PC-9 (cell line): ENCODE data around the gene GALNT10. TPM values are rescaled to one million over a fixed set of nuclear protein-coding genes. Genes with fewer than 3 reads are reported as not detected.

ENCODE experiments used
- BruUV-seq: library from RNA; stranded (reverse); fragments of 400-500 nt; replicated peaks from 2 replicates; lab custom pipeline; 2021; lab: Mats Ljungman, UMichigan
- CTCF ChIA-PET: fragments of 300-600 bp; sonication (Branson Sonifier 250); formaldehyde crosslinking; loops from one replicate; lab custom pipeline; 2022; ENCODE audit warnings: antibody characterized with exemption; lab: Charles Lee
- POLR2A ChIA-PET: fragments of 300-600 bp; sonication (Branson Sonifier 250); formaldehyde crosslinking; loops from one replicate; lab custom pipeline; 2022; ENCODE audit warnings: antibody characterized with exemption; ENCODE audit not compliant: unreplicated experiment; lab: Charles Lee
- DNase-seq, 2 experiments: peaks; one replicate each; pipeline versions ENCODE4 v3.0.0 to v3.0.0-alpha.2; 2015 to 2022; ENCODE audit warnings: mixed read lengths in 1 of 2
- H2AFZ ChIP-seq: fragments of 200-600 bp; sonication (generic); 2 replicates; pipeline ENCODE4 v1.8.1; 2017; ENCODE audit warnings: antibody characterized with exemption
- H3F3A ChIP-seq: fragments of 200-600 bp; sonication (generic); 2 replicates; pipeline ENCODE4 v1.8.1; 2017; ENCODE audit warnings: antibody characterized with exemption, mild to moderate bottlenecking, low read depth; ENCODE audit not compliant: insufficient read depth
- H3K27ac ChIP-seq: fragments of 200-600 bp; sonication (generic); 2 replicates; pipeline ENCODE4 v1.6.1; 2016; ENCODE audit warnings: mixed run types
- H3K27me3 ChIP-seq: fragments of 200-600 bp; sonication (generic); 2 replicates; pipeline ENCODE4 v1.6.1; 2016; ENCODE audit warnings: low read depth, mixed run types; ENCODE audit not compliant: insufficient read depth
- H3K36me3 ChIP-seq: fragments of 200-600 bp; sonication (generic); 2 replicates; pipeline ENCODE4 v1.6.1; 2016; ENCODE audit warnings: low read depth, mixed run types
- H3K4me1 ChIP-seq: fragments of 200-600 bp; sonication (generic); replicated peaks from 2 replicates; pipeline ENCODE4 v1.6.1; 2016; ENCODE audit warnings: mixed run types; ENCODE audit not compliant: insufficient read depth
- H3K4me2 ChIP-seq: fragments of 200-600 bp; sonication (generic); 2 replicates; pipeline ENCODE4 v1.6.1; 2017; ENCODE audit warnings: mixed run types
- H3K4me3 ChIP-seq: fragments of 200-600 bp; sonication (generic); 2 replicates; pipeline ENCODE4 v1.6.1; 2016; ENCODE audit warnings: mixed run types
- H3K79me2 ChIP-seq: fragments of 200-600 bp; sonication (generic); 2 replicates; pipeline ENCODE4 v1.6.1; 2017; ENCODE audit warnings: low read depth, mixed run types
- H3K9me2 ChIP-seq: fragments of 200-600 bp; sonication (generic); 2 replicates; pipeline ENCODE4 v1.8.1; 2017; ENCODE audit warnings: mild to moderate bottlenecking; ENCODE audit not compliant: insufficient read depth
- H3K9me3 ChIP-seq: fragments of 200-600 bp; sonication (generic); 2 replicates; pipeline ENCODE4 v1.8.1; 2016; ENCODE audit warnings: low read depth; ENCODE audit not compliant: insufficient read depth
- H4K20me1 ChIP-seq: fragments of 200-600 bp; sonication (generic); 2 replicates; pipeline ENCODE4 v1.8.1; 2017; ENCODE audit not compliant: insufficient read depth
- CTCF ChIP-seq: fragments of 200-600 bp; sonication (generic); conservative IDR thresholded peaks from 2 replicates; pipeline ENCODE4 v1.6.1; 2017; ENCODE audit warnings: mixed run types, antibody characterized with exemption, mild to moderate bottlenecking, moderate library complexity
- EZH2 ChIP-seq: fragments of 200-600 bp; sonication (generic); IDR thresholded peaks from 2 replicates; pipeline ENCODE4 v1.8.0; 2017; ENCODE audit warnings: antibody characterized with exemption, low read depth
- intact Hi-C: fragments of 100-400 bp; cut with micrococcal nuclease; formaldehyde crosslinking; loops from one replicate; pipeline ENCODE4 v1.10.0; 2022; ENCODE audit not compliant: unreplicated experiment
- total RNA-seq: library from RNA; stranded (reverse); gene quantifications from 2 replicates; pipeline ENCODE4 v1.2.3, GENCODE V29; 2021

The GALNT10 gene
- total RNA-seq, 1 experiment from 2014 or later, result 101 TPM

GRCh38 chr5:154209591-154210081, 19.1 kb downstream of the GALNT10 start:
- H3K27ac ChIP-seq, result no peak overlapping the region

GRCh38 chr5:154210163-154210562, 19.6 kb downstream of the GALNT10 start:
- H3K9me3 ChIP-seq, result no peaks in the 10 kb centered on the region
- H2AFZ ChIP-seq, result no peak overlapping the region
- no peak overlapping the region for H3K4me2 ChIP-seq
- no peak overlapping the region for H3K4me3 ChIP-seq
- H3K36me3 ChIP-seq, result peaks cover 16% of the 10 kb centered on the region; the same call in 1 of the 2 replicates
- peaks cover 51% of the 10 kb centered on the region for H3K4me1 ChIP-seq
- intact Hi-C loops, result loop anchor here (2.0 kb wide), 1 partner anchor 15 kb away; no protein-coding TSS in a partner anchor
- BruUV-seq, result no TSS peak
- H3K27me3 ChIP-seq, result no peaks in the 10 kb centered on the region
- no peak for DNase-seq
- no peaks in the 10 kb centered on the region for H3K9me2 ChIP-seq
- peaks cover 38% of the 10 kb centered on the region for H3F3A ChIP-seq
- POLR2A ChIA-PET, result no interaction called here
- no peak for TF ChIP-seq CTCF
- no peak for TF ChIP-seq EZH2
- peak overlapping the region; percentile 24 for H3K27ac ChIP-seq
- H3K79me2 ChIP-seq, result peaks cover 61% of the 10 kb centered on the region
- H4K20me1 ChIP-seq, result no peaks in the 10 kb centered on the region
- CTCF ChIA-PET, result no interaction called here

More at GRCh38 chr5:154209591-154210081, 19.1 kb downstream of the GALNT10 start:
- H3K36me3 ChIP-seq, result peaks cover 16% of the 10 kb centered on the region
- H3K4me2 ChIP-seq, result no peak overlapping the region
- H3K27me3 ChIP-seq, result no peaks in the 10 kb centered on the region
- CTCF ChIA-PET, result no interaction called here
- DNase-seq, result no peak
- no peaks in the 10 kb centered on the region for H3K9me2 ChIP-seq
- H2AFZ ChIP-seq, result no peak overlapping the region
- peaks cover 61% of the 10 kb centered on the region for H3K79me2 ChIP-seq
- H3K9me3 ChIP-seq, result no peaks in the 10 kb centered on the region
- H4K20me1 ChIP-seq, result no peaks in the 10 kb centered on the region
- H3K4me1 ChIP-seq, result peaks cover 45% of the 10 kb centered on the region
- intact Hi-C loops, result loop anchor here (2.0 kb wide), 1 partner anchor 15 kb away; no protein-coding TSS in a partner anchor
- no peak for TF ChIP-seq EZH2
- TF ChIP-seq CTCF, result no peak
- no peak overlapping the region for H3K4me3 ChIP-seq
- POLR2A ChIA-PET, result no interaction called here
- H3F3A ChIP-seq, result peaks cover 38% of the 10 kb centered on the region
- no TSS peak for BruUV-seq

- H3K9me2 ChIP-seq, result no peaks in the 10 kb centered on the region
- TF ChIP-seq CTCF (no peak), EZH2 (no peak)
- no peaks in the 10 kb centered on the region for H3K27me3 ChIP-seq
- DNase-seq, result peak; percentile 85 to 96
- H3K36me3 ChIP-seq, result peaks cover 17% of the 10 kb centered on the region; the same call in 1 of the 2 replicates
- no peaks in the 10 kb centered on the region for H3K9me3 ChIP-seq
- H2AFZ ChIP-seq, result no peak overlapping the region
- peaks cover 38% of the 10 kb centered on the region for H3F3A ChIP-seq
- H3K79me2 ChIP-seq, result peaks cover 61% of the 10 kb centered on the region
- no peak overlapping the region for H3K4me3 ChIP-seq
- BruUV-seq, result no TSS peak
- intact Hi-C loops, result loop anchor here (1.0 to 2.0 kb wide), 3 partner anchors 14 to 100 kb away; no protein-coding TSS in a partner anchor
- ChIA-PET POLR2A (interaction anchor here (0.6 to 0.8 kb wide), 4 partner anchors 75 to 156 kb away, joined by 3 to 4 read pairs (median 3); no protein-coding TSS in a partner anchor), CTCF (interaction anchor here (0.6 to 1.0 kb wide), 5 partner anchors 9 to 121 kb away, joined by 3 to 4 read pairs (median 3); no protein-coding TSS in a partner anchor)
- H3K27ac ChIP-seq, result peak overlapping the region; percentile 65
- H3K4me2 ChIP-seq, result peak overlapping the region; percentile 47
- no peaks in the 10 kb centered on the region for H4K20me1 ChIP-seq
- peaks cover 67% of the 10 kb centered on the region for H3K4me1 ChIP-seq
Observed at GRCh38 chr5:154211641-154212390, 21.3 kb downstream of the GALNT10 start.
